Activated effector memory CD4-positive, alpha-beta T cell treated with anti-CD3 and anti-CD28 coated beads, Interleukin-2, amount 50 U/mL, for 16 hours (primary cell): ENCODE results near the gene HAO2.
"Not testable (repeated sequence)": the region's sequence is repeated elsewhere in the genome, so short reads cannot be mapped to it uniquely, and the experiment has no call there.

Experiments
- DNase-seq: peaks from one replicate; pipeline ENCODE4 v3.0.0-alpha.2; 2020

HAO2 gene

DNA sequence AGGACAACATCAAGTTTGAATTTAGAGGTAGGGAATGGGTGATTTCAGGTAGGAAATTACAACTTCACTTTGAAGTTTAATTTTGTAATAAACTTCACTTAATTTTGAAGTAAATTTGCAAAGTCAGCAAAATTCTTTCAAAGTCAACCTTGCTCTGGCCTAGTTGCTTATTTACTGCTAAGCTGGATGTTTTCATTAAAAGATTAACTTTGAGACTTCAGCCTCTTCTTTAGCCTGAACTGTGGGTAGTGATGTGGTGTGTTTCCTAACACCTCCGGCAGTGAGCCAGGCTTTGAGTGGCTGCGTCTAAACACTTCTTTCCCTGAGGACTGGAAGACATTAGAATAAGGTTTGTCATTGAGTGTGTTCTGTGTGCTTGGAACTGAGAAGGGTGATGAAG lies at the start of gene HAO2:
TSS of gene HAO2 (plus strand) at position 232 of the 400 bp plus-strand sequence. CDS start 12,301 bp downstream, outside the sequence.
- DNase-seq = no peak

- no peak for DNase-seq
Measured at GRCh38 chr1:119320100-119320499, 48.5 kb upstream of the HAO2 start.

DNA sequence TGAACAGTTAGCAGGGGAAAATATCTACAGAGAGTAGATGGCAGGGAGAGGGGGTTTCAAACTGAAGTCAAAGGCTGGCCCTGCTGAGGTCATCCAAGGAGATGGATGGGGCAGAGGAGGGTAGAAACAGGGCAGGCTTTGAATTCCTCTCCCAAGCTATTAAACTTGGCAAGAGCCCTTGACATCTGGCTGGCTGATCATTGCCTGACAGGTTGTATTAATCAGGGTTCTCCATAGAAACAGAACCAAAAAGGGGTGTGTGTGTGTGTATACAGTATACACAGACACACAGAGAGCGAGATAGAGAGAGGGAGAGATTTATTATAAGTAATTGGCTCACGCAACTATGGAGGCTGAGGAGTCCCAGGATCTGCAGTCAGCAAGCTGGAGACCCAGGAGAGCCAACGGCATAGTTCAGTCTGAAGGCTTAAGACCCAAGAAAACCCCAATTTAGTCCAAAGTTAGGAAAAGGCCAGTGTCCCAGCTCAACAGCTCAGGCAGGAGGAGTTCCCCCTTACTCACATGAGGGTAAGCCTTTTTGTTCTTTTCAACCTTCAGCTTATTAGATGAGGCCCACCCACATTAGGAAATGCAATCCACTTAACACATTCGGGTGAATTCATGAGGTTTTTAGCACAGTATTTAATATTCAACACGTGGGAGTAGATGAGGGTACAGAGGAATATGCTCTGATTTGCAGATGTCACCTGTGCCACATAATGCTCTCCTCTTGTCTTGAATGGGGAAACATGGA lies 46.7 kb upstream of the HAO2 start:
- DNase-seq = no peak

- DNase-seq = no peak
Measured at GRCh38 chr1:119323216-119323982, 45.2 kb upstream of the HAO2 start.

GRCh38 chr1:119324198-119324597 lies 44.4 kb upstream of the HAO2 start:
- no peak for DNase-seq

DNA sequence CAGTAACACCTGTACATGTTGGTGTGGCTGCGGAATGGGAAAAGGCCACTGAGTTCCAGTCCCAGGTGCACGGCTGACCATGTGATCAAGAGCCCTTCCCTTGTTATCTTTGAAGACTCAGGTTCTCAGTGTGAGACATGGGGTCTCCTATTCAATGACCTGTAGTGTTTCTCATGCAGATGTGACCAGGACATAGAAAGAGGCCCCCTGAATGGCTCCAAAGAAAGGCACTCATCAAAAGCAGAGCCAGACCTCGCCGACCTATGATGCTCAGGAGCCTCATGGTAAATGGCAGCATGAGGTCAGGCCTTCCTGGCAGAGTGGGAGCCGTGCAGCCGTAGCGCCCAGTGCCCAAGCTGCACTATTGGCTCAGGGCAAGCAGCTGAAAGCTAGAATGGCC lies 42.3 kb upstream of the HAO2 start:
- DNase-seq = no peak

GRCh38 chr1:119327094-119327449 lies 41.5 kb upstream of the HAO2 start:
- DNase-seq = no peak

- DNase-seq = peak; percentile 70
Measured at GRCh38 chr1:119327450-119328155, 41.0 kb upstream of the HAO2 start.

DNA sequence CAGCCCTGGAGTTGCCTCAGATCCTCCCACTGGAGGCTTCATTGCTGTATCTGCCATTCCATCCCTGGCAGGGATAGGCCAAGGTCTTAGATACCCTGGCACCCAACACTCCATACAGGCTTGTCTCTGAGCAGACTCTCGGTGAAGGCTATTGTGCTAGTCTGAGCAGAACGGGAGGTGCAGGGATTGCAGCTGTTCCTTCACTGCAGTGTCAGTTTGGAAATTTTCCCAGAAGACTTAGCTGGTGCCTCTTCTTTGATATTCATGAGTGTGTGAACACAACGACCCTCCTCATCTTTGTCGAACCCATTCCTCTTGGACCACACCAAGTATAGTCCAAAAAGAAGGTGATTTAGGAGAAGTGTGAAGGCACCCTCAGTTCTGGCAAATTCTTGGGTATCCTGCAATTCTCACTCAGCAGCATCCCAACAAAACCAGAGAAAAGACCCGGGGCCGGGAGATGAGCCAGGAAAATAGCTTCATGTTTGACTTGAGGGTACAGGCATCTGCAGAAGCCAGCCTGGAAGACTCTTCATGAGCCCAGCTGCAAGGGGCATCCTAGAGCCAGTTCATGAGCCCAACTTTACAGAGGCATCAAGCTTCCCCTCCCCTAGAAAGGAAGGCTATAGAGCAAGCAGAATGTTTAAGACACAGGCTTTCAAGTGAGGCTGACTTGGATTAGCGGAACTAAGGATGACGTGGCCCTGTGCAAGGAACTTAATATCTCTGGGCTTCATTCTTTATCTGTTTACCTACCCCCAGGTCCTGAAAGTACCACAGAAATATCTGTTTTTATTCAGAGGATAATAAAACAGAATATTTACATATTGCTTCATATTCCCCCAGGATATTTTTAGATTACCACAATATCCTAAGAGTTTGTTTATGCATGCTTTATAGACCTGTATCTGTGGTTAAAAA lies 38.8 kb upstream of the HAO2 start:
- DNase-seq = no peak

DNA sequence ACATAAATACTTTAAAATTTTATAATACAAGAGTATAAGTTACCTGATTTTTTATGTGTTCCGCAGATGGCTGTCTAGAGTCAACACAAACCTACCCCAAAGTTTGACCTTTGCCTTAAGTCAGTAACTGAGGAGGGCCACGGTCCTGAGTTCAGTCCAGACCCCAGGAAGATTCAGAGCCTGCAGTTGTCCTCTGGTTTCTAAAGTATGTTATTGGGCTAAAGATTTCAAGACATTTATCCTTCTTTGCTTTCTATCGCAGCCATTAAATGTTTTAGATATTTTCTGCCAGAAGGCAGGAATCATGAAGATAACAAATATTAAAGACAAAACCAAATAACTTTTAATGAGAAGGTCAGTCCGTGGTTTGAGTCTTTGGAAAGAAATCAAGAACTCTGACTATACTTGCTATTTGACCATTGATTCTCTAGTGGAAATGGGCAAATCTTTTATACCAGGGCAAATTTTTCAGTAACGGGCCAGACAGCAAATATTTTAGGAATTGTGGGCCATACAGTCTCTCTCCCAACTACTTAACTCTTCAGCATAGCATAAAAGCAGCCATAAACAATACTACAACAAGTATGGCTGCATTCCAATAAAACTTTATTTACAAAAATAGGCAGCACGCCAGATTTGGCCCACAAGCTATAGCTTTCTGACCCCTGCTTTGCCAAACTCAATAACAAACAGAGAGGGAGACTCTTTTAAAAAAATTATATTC lies 38.0 kb upstream of the HAO2 start:
- DNase-seq = no peak

- DNase-seq = no peak
Measured at GRCh38 chr1:119331190-119331515, 37.4 kb upstream of the HAO2 start.

- DNase-seq = no peak
Measured at GRCh38 chr1:119331915-119332314, 36.7 kb upstream of the HAO2 start.

DNA sequence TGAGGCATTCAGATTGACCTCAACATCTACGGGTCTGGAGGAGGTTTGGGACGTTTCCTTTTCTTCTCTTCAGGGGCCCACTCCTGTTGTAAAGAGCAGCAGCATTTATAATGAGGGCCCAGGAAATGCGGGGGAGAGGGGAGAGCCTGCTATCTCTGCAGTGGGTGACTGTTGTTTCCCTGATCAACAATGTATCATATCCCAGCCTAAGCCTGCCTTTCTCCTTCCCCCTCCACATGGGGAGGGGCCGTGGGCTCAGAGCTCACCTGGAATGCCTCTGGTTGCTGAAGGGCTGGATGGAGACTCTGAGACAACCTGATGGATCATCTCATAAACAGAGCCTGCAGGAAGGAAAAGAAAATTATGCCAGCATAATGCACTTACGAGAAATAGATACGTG lies 36.0 kb upstream of the HAO2 start:
- DNase-seq = no peak

- DNase-seq = no peak
Measured at GRCh38 chr1:119333163-119333896, 35.3 kb upstream of the HAO2 start.

DNA sequence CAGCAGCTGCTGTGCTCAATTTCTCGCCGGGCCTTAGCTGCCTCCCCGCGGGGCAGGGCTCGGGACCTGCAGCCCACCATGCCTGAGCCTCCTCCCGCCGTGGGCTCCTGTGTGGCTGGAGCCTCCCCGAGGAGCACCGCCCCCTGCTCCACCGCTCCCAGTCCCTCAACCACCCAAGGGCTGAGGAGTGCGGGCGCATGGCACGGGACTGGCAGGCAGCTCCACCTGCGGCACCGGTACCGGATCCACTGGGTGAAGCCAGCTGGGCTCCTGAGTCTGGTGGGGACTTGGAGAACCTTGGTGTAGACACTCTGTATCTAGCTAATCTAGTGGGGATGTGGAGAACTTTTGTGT lies 34.7 kb upstream of the HAO2 start:
- DNase-seq = not testable (repeated sequence)

- DNase-seq = no peak
Measured at GRCh38 chr1:119336848-119337247, 31.7 kb upstream of the HAO2 start.

DNA sequence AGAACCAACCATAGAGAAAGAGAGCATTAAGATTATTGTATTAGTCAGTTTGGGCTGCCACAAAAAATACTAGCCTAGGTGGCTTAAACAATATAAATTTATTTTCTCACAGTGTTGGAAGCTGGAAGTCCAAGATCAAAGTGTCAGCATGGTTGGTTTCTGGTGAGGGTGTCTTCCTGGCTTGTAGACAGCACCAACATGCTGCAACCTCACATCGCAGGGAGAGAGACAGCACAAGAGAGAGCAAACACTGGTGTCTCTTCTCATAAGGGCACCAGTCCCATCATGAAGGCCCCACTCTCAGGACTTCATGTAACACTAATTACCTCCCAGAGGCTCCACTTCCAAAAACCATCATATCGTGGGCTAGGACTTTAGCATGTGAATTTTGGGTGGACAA lies 30.6 kb upstream of the HAO2 start:
- DNase-seq = no peak

DNA sequence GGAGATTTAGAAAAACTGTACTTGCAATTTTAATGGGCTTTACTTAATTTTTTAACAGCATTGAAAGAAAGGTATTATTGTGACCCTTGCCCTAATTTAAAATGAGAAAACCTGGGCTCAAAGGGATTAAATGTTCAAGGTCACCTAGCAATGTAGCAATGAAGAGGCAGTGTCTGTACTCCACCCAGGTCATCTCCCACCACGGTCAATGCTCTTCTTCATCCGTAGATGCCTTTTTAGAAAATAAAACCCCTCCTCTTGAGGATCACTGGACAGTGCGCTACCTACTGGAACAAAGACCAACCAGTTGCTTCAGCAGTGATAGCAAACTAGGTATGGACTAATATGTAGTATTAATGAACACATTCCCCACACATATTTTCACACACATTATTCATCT lies 29.8 kb upstream of the HAO2 start:
- no peak for DNase-seq

DNA sequence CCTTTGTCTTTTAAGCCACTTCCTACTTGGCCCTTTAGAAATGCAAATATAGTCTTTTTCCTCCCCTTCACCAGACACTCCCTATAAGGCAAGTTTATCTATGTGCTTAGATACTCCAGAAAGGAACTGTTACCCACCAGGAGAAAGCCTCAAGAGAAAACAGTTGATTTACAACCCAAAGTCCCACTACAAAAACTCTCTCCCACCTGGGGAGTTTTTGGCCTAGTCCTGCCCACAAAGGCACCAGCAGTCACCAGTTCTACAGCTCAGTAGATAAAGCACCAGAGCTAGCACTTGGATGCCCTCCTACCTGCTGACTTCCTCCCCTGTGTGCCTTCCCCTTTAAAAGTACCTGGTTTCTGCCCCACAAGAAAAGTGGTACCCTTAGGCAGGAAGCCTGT lies 27.7 kb upstream of the HAO2 start:
- no peak for DNase-seq

DNA sequence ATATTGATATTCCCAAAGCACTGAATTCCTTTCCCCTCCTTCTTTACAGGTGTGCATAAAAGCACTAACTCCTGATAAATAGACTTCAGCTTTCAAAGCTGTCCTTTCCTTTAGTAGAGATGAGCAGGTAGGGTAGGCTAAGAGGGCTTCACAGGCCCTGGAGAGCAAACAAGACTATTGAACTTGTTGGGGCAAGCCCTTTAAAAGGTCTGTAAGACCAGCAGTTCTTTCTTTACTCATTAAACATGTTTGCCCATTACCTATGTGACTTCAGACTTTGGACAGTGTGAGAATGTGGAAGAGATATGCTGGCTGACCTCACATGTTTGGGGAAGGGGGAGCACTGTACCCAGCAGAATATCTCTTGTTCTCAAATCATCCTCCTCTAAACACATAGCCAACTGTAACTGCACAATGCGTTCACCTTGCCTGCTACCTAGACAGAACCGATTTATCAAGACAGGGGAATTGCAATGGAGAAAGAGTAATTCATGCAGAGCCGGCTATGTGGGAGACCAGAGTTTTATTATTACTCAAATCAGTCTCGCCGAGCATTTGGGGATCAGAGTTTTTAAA lies 27.1 kb upstream of the HAO2 start:
- DNase-seq = no peak

GRCh38 chr1:119345398-119345797 lies 23.2 kb upstream of the HAO2 start:
- no peak for DNase-seq
